Coronary artery (tissue), 2 donors: Measurements from ENCODE around the gene FGD4.

ENCODE experiments used
- DNase-seq: peaks from one replicate; pipeline ENCODE4 v3.0.0-alpha.2; 2017; ENCODE audit warnings: low spot score
- H3K27ac ChIP-seq, 2 donors: fragments of 200-600 bp; sonication (generic); one replicate each; pipeline ENCODE4 v1.5.1; 2016 to 2019
- H3K4me3 ChIP-seq: fragments of 200-600 bp; sonication (generic); 2 replicates; pipeline ENCODE4 v1.5.1; 2016; ENCODE audit warnings: mild to moderate bottlenecking, moderate library complexity
- CTCF ChIP-seq: fragments of 200-600 bp; sonication (generic); IDR thresholded peaks from one replicate; pipeline ENCODE4 v1.5.1; 2019; ENCODE audit warnings: antibody characterized with exemption

Gene FGD4

GRCh38 chr12:32650508-32650907 is 251.2 kb downstream of the FGD4 start:
- H3K27ac ChIP-seq, result no peak overlapping the region
- TF ChIP-seq CTCF, result no peak
- H3K4me3 ChIP-seq, result no peak overlapping the region
- no peak for DNase-seq

- H3K27ac ChIP-seq, result no peak overlapping the region
- no peak for DNase-seq
- TF ChIP-seq CTCF, result no peak
- no peak overlapping the region for H3K4me3 ChIP-seq
Observed at GRCh38 chr12:32651151-32651955, 252.0 kb downstream of the FGD4 start.

GRCh38 chr12:32651956-32652210 is 252.5 kb downstream of the FGD4 start:
- DNase-seq, result no peak
- Histone ChIP-seq H3K27ac (no peak overlapping the region), H3K4me3 (no peak overlapping the region)
- no peak for TF ChIP-seq CTCF

GRCh38 chr12:32659908-32660440 is 260.6 kb downstream of the FGD4 start:
- no peak for DNase-seq
- no peak for TF ChIP-seq CTCF
- Histone ChIP-seq H3K27ac (no peak overlapping the region), H3K4me3 (no peak overlapping the region)

GRCh38 chr12:32661706-32662105 is 262.3 kb downstream of the FGD4 start:
- no peak for DNase-seq
- Histone ChIP-seq H3K27ac (no peak overlapping the region), H3K4me3 (no peak overlapping the region)
- TF ChIP-seq CTCF, result no peak

- Histone ChIP-seq H3K27ac (no peak overlapping the region), H3K4me3 (no peak overlapping the region)
- no peak for DNase-seq
- no peak for TF ChIP-seq CTCF
Observed at GRCh38 chr12:32662665-32663064, 263.3 kb downstream of the FGD4 start.

GRCh38 chr12:32666018-32666417 is 266.7 kb downstream of the FGD4 start:
- no peak overlapping the region for H3K27ac ChIP-seq
- H3K4me3 ChIP-seq, result no peak overlapping the region
- TF ChIP-seq CTCF, result no peak
- no peak for DNase-seq
